Peyer's patch (tissue), 4 donors: Measurements from ENCODE around the gene SERTAD3.

Source experiments
- POLR2A ChIP-seq, 2 donors: fragments of 450-650 bp; IDR thresholded peaks; one replicate each; pipeline ENCODE4 v1.5.1; 2017; ENCODE audit warnings: antibody characterized with exemption in 2 of 2, mild to moderate bottlenecking in 2 of 2, moderate library complexity in 2 of 2
- TF ChIP-seq, protein P1 (sequence below), 6 experiments: fragments of 450-650 bp in 4 of 6; fragments of 200-600 bp in 2 of 6; sonication (generic) in 1 of 6; IDR thresholded peaks; one replicate each; pipeline ENCODE4 v1.5.1; 2017 to 2019; ENCODE audit warnings: antibody characterized with exemption in 6 of 6, mild to moderate bottlenecking in 3 of 6, moderate library complexity in 1 of 6

DNA sequence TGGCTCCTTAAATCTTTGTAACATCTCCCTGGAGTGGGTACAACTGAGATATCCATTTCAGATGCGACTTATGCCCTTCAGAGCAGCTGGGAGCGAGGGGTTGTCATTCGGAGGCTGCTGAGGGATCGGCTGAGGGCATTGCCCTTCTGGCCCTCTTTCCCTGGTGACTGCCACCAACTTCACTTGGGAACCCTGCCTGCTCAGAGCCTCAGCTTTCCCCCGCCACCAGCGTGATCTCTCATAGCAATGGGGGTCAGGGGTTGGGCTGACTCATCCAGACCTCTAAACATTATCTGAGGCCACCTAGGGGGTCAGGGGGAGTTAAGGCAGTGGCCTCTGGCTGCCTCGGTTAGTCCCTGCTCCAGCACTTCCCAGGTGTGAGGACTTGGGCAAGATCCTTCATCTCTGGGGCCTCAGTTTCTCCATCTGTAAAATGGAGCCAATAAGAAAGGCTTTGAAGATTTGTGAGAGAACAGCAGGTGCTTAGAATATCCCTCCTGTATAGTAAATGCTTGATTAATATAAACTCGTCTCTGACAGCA, 32.1 kb downstream of the SERTAD3 start:
- TF ChIP-seq, protein P1, sequence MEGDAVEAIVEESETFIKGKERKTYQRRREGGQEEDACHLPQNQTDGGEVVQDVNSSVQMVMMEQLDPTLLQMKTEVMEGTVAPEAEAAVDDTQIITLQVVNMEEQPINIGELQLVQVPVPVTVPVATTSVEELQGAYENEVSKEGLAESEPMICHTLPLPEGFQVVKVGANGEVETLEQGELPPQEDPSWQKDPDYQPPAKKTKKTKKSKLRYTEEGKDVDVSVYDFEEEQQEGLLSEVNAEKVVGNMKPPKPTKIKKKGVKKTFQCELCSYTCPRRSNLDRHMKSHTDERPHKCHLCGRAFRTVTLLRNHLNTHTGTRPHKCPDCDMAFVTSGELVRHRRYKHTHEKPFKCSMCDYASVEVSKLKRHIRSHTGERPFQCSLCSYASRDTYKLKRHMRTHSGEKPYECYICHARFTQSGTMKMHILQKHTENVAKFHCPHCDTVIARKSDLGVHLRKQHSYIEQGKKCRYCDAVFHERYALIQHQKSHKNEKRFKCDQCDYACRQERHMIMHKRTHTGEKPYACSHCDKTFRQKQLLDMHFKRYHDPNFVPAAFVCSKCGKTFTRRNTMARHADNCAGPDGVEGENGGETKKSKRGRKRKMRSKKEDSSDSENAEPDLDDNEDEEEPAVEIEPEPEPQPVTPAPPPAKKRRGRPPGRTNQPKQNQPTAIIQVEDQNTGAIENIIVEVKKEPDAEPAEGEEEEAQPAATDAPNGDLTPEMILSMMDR (IDR thresholded peaks at IDR 0.05) = no peak
- TF ChIP-seq POLR2A (IDR thresholded peaks at IDR 0.05) = no peak
